GM18867 (cell line): ENCODE measurements around the gene DGKQ.
"Not testable (repeated sequence)": the region's sequence is repeated elsewhere in the genome, so short reads cannot be mapped to it uniquely, and the experiment has no call there.

ENCODE experiments used
- ATAC-seq: cut with Tn5 transposase; IDR thresholded peaks from one replicate; pipeline ENCODE4 v1.9.1; 2021; ENCODE audit warnings: mild to moderate bottlenecking, moderate library complexity; ENCODE audit not compliant: unreplicated experiment

Gene DGKQ

DNA sequence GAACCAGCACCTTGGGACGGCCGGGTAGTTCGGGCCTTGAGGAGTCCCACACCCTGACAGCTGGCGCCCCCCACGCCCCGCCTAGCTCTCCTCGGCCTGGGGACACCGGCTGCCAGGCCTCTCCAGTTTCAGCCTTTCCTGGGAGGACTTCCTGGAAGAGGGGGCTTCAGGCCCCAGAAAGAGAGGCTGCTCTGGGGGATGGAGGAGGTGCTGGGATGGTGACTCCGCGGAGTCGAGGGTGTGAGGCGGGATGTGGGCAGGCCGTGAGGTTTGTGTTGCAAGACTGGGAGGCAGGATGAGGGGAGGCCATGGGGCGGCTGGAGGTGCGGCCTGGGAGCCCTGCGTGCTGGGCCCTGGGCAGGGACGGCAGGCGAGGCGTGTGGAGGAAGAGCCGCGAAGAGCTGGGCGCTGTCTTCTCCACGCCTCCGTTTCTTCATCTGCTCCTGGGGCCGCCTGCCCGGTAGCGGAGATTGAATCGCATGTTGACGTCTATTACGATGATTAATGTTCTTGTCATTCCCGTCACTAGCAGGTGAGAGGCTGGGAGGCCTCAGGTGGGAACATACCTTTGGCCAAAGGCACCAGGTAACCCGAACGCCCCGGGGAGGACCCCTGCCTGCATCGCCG lies 37.1 kb upstream of the DGKQ start:
- no peak for ATAC-seq

DNA sequence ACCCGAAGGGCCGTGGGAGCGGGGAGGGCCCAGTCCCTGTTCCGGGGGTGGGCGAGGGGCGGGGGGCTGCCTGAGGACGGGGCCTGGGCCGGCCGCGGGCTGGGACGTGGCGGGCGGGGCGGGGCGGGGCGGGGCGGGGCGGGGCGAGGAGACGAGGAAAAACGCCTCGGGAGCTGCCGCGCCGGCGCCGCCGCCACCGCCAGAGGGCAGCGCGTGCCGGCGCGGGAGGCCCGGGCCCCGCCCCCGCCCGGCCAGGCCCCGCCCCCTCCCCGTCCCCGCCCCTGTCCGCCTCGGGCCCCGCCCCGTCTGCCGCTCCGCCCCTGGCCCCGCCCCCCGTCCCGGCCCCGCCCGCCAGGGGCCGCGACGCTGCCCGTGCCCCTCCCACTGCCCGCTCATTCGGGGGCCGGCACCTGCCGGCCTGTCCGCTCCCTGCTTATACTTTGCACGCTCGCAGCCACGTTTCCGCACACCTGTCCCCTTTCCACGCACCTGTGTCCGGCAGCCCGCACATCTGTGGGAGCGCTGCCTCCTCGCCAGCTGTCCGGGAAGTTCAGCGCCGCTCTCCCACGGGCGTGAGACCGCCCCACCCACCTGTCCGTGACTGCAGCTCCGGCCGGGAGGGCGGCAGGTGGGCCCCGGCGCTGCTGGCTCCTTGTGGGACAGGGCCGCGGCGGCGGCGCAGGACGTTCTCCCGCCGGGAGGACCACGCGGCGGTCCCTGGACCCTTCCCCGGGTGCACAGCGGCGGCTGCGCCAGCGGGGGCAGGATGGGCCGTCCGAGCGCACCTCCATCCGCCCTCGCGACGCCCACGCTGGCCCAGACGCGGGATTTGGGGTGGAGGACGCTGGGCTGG lies 36.4 kb upstream of the DGKQ start:
- ATAC-seq, result peak; percentile 41

DNA sequence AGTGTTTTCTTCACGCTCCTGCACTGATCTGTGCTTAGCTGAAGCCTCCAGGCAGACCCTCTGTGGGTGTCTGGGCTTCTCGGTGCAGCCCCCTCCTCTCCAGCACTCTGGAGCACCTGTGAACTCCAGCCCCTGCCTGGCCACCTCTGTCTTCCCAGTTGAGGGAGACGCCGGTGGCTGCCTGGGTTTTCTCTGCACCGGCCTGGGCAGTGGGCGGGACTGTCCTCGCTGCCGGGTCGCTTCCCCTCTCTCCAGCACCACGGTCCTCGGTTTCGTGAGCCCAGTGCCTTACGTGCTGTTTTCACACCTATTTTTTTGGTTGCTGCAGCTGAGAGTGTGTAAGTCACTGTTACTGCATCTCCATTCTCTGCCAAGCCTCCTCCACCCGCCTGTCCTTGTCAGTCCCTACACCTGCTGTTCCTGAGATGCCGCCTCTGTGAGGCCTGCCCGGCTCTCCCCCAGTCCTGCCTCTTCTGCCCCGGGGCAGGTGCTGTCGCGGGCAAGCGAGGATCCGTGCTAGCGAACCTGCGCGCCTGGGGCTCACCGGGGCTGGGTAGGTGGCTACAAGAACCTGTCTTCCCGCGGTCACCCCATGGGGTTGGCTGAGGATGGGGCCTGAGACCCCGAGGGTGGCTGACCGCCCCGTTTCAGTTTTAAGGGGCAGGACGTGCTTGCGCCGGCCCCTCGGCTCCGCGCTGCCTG lies 35.6 kb upstream of the DGKQ start:
- peak; percentile 15 for ATAC-seq

DNA sequence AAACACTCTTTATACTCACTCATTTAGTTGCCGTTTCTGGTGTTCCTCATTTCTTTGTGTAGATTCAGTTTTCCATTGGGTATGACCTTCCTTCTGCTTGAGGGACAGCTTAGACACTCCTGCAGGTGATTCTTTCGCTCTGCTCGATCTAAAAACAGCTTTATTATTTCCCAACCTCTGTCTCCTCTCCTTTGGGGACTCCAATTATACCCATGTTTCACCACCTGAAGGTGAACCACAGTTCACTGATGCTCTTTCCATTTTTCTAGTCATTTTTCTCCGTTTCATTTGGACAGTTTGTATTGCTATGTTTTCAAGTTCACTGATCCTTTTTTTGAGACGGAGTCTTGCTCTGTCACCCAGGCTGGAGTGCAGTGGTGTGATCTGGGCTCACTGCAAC lies 33.5 kb upstream of the DGKQ start:
- no peak for ATAC-seq

DNA sequence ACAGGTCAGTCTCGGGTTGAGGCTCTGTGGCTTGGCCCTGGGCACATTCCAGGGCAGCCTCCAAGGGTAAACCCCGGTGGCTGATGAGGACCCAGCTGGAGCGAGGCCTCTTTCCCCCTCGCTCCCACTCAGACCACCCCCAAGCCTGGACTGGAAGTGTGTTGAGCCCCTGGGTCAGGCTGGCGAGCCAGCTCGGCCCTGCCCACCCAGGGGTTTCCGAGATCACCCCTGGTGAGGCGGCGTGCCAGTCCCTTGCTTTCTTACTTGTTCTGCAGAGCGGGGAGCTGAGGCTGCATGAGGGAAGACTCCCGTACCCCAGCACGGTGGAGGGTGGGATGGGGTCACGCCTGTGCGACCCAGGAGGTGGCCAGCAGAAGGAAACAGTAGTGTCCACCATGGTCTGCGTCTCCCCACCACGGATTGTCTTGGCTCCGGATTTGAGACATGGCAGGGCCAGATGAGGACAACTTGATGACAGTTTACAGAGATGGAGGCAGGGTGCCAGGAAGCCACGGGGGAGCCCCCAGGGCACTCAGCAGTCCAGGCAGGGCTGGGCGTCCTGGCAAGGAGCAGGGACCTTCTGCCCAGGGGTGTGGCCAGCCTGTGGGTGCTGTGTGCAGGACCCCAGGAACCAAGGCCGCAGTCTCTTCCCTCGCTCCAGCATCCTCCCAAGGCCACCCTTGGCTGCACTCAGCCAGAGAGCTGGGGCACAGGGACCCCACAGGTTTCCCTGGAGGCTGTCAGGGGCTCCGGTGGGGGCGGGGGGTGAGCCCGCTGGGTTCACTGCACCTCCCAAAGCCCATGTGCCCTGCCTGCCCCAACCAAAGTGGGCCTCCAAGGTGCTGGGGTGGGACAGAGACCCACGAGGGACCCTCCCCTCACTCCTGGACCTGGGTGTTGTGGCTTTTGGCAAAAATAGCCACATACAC lies 31.5 kb upstream of the DGKQ start:
- ATAC-seq, result no peak

DNA sequence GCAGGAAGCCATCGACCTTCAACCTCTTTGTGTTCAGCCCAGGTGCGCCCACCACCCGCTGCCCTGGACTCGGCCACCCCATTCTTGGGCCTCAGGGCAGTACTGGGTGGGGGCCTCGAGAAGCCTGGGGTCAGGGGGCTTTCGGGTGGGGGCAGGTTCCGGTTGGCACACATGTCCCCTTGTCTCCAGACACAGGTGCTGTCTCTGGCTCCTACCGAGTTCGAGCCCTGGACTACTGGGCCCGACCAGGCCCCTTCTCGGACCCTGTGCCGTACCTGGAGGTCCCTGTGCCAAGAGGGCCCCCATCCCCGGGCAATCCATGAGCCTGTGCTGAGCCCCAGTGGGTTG lies 30.7 kb upstream of the DGKQ start:
- ATAC-seq, result no peak

DNA sequence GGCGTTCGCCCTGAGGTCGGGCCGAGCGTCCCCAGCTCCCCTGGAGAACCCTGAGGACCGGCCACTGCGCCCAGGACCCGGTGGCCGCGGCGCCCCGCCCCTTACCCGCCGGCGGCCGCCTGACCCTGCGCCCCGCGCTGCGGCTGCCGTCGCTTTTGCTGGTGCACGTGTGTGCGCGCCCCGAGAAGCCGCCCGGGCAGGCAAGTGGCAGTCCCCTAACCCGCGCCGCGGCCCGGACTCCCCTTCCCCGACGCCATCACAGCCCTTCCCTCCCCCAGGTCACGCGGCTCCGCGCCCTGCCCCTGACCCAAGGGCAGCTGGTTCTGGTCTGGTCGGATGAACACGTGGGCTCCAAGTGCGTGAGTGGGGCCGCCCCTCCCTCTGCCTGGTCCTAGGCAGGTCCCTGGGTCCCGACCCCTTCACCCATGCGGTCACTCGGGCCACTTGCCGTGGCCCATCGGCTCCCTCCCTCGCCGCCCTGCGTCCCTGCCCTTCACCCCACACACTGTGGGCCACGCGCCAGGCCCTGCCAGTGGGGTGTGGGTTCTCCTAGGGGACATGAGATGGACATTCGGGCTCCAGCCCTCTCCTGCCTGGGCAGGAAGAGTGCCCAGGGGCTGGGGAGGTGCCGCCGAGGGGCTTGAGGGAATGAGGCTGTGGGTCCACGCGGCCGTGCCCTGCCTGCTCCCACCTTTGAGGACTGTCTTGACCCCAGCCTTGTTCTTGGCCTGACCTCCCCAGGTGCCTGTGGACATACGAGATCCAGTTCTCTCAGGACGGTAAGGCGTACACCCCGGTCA lies 30.1 kb upstream of the DGKQ start:
- ATAC-seq, result no peak

DNA sequence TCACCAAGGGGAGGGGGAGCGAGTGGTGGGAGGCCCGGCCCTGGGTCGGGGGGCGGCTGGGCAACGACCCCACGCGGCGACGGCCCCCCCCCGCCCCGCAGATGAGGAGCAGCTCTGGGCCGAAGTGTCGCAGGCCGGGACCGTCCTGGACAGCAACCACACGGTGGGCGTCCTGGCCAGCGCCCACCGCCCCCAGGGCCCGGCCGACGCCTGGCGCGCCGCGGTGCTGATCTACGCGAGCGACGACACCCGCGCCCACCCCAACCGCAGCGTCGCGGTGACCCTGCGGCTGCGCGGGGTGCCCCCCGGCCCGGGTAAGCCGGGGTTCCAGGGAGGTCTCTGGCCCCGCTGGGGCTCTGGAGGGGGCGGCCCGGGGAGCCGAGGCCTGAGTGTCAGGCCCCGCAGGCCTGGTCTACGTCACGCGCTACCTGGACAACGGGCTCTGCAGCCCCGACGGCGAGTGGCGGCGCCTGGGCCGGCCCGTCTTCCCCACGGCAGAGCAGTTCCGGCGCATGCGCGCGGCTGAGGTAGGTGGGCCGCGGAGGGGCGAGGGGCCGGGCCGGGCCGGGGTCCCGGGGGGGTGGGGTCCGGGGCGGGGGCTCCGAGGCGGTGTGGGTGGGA lies 29.4 kb upstream of the DGKQ start:
- ATAC-seq, result no peak

DNA sequence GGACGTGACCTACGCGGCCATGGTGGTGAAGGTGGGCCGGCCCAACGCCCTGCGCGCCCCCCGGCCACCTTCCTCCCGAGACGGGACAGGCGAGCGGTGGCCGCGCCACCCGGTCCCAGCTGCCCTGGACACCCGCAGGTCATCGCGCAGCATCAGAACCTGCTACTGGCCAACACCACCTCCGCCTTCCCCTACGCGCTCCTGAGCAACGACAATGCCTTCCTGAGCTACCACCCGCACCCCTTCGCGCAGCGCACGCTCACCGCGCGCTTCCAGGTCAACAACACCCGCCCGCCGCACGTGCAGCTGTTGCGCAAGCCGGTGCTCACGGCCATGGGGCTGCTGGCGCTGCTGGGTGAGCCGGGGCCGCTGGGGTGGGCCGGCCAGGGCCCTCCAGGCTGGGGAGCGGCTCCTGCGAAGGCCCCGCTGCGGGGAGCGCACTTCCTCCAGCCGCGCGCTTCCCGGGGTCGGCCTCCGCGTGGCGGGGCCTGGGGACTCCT lies 28.8 kb upstream of the DGKQ start:
- no peak for ATAC-seq

DNA sequence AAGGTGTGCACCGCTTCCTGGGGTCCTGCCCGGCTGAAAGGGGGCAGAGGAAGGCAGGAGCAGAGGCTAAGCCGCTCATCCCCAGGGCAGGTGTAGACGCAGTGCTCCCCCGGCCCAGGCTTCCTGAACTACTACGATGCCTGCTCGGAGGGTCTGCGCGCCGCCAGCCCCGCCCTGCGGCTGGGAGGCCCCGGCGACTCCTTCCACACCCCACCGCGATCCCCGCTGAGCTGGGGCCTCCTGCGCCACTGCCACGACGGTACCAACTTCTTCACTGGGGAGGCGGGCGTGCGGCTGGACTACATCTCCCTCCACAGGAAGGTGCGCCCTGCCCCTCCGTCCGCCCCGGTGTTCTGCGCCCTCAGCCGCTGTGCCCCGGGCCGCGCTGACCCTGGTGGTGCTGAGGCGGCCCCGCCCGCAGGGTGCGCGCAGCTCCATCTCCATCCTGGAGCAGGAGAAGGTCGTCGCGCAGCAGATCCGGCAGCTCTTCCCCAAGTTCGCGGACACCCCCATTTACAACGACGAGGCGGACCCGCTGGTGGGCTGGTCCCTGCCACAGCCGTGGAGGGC lies 28.3 kb upstream of the DGKQ start:
- ATAC-seq, result no peak

DNA sequence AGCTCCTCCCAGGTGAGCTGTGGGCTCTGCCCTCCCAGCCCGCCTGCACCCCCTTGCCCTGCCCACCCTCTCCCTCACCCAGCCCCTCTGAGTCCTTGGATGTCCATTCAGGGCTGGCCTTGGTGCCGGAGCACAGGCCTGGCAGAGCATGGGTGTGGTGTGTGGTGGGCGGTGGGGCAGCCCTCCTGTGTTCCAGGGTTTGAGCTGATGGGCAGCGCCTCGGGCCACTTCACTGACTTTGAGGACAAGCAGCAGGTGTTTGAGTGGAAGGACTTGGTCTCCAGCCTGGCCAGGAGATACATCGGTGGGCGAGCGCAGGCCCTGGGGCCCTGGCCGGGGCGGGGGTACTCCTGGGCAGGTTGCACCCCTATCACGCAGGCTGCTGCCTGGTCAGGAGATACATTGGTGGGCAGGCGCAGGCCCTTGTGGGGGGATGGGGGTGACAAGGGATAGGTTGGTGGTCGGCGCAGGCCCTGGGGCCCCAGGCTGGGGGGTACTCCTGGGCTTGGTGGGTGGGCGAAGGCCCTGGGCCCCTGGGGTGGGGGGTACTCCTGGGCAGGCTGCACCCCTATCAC lies 27.4 kb upstream of the DGKQ start:
- ATAC-seq, result no peak

DNA sequence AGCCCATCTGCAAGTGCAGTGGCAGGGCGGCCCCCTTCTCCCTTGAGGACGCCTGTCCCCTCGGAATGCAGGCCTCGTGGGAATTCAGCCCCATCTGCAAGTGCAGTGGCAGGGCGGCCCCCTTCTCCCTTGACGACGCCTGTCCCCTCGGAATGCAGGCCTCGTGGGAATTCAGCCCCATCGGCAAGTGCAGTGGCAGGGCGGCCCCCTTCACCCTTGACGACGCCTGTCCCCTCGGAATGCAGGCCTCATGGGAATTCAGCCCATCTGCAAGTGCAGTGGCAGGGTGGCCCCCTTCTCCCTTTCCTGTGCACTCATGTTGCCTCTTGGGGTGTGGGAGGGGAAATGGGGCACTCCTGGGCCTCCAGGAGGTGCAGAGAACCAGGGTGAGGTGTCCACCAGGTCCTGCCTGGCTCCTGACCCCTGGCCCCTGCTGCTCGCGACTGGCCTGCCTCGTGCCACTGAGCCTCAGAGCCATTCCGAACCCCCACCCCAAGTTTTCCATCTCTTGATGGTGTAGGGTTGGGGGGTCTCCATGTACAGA lies 26.6 kb upstream of the DGKQ start:
- no peak for ATAC-seq

DNA sequence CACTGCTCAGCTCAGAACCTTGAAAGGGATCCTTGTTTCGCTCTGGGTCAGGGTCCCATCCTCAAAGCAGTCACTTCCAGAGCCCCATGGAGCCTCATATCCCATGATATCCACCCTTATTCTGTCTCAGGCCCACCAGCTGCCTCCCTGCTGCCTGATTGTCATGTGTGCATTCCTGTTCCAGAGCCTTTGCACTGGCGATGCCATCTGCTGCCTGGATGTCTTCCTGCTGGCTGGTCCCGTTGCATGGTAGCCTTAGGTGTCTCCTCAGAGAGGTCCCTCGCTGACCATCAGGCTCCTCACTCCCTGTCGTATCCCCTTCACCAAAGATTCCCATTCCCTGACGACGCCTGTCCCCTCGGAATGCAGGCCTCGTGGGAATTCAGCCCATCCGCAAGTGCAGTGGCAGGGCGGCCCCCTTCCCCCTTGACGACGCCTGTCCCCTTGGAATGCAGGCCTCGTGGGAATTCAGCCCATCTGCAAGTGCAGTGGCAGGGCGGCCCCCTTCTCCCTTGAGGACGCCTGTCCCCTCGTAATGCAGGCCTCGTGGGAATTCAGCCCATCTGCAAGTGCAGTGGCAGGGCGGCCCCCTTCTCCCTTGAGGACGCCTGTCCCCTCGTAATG lies 26.0 kb upstream of the DGKQ start:
- not testable (repeated sequence) for ATAC-seq

DNA sequence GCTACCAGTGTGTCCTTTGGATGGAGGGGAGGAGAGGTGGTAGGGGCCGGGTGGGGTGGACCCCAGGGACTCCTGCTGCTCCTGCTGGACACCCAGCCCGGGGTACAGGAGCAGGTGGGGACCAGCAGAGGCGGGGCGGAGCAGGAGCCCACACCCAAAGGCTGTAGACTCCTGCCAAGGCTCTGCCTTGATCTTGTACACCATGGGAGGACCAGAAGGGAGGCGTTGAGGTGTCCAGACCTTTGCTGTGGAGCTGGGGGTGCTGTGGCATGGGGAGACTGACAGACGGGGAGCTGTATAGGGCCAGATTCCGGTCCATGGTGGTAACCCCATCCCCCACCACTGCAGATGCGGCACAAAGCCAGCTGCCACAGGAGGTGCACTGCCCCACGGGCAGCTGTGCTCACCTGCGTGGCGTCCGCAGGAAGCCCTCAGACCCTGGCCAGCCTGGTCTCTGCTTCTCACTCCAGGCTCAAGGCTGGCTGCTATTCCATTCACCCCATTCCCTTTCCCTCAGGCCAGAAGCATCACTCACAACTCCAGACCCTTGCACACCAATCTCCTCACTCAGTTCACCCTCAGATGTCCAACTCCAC lies 24.8 kb upstream of the DGKQ start:
- ATAC-seq, result no peak

DNA sequence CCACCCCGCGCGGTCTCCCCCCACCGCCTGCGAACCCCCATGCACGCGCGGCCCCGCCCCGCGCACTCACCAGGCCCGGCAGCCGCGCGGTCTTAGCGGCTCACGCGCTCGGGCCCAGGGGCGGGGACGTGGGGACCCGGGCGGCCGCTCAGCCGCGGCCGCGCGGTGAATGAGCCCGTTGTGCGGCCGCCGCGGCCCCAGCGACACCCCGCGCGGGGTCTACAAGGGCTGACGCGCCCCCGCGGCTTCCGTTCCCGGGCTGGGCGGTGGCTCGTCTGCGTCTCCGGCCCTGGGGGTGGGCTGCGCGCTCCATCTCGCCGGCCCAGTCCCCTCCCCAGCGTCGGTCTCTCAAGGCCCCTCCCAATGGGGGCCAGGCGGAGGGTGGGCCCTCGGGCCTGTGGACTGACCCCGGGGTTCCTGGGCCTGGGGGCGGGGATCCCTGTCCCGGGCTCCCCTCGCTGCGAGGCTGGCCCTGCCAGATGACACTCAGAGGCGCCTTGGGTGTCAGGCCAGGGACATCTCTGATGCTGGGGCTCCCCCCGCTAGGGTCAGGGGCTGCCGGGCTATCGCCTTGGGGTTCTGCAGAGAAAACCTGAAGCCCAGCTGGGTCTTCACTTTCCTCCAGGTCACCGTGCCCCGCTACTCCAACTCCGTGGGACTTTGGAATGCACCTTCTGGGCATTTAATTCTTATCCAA lies 24.2 kb upstream of the DGKQ start:
- ATAC-seq, result no peak

DNA sequence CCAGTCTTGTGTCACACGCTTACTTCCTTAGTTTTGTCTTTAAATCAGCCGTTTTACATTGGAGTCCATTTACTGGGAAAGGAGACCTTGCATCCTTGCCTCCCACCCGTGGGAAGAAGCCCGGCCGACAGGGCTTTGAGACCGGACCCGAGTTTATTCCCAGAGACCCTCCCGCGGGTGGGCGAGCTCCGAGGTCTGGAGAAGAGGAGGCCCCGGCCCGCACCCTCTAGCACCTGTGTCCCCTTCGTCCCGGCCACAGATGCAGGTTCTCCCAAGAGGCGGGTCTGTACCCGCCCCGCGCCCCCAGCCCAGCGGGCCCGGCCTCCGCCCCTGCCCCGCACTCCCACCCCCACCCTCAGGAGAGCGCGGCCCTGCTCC lies 23.6 kb upstream of the DGKQ start:
- no peak for ATAC-seq
